ENCODE data around the gene SLC45A2. TPM values are rescaled to one million over a fixed set of nuclear protein-coding genes. Genes with fewer than 3 reads are reported as not detected.
"Not testable (repeated sequence)": the region's sequence is repeated elsewhere in the genome, so short reads cannot be mapped to it uniquely, and the experiment has no call there.

Gene SLC45A2
- total RNA-seq, 4 donors from 2014 or later, result not detected

GRCh38 chr5:33921002-33921401 is 63.5 kb downstream of the SLC45A2 start:
- TF ChIP-seq, protein P1, sequence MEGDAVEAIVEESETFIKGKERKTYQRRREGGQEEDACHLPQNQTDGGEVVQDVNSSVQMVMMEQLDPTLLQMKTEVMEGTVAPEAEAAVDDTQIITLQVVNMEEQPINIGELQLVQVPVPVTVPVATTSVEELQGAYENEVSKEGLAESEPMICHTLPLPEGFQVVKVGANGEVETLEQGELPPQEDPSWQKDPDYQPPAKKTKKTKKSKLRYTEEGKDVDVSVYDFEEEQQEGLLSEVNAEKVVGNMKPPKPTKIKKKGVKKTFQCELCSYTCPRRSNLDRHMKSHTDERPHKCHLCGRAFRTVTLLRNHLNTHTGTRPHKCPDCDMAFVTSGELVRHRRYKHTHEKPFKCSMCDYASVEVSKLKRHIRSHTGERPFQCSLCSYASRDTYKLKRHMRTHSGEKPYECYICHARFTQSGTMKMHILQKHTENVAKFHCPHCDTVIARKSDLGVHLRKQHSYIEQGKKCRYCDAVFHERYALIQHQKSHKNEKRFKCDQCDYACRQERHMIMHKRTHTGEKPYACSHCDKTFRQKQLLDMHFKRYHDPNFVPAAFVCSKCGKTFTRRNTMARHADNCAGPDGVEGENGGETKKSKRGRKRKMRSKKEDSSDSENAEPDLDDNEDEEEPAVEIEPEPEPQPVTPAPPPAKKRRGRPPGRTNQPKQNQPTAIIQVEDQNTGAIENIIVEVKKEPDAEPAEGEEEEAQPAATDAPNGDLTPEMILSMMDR (IDR thresholded peaks at IDR 0.05), result no peak
- TF ChIP-seq POLR2A (IDR thresholded peaks at IDR 0.05), result no peak
- Histone ChIP-seq H3K4me3 (no peak overlapping the region), H3K36me3 (no peaks in the 10 kb centered on the region), H3K9me3 (no peaks in the 10 kb centered on the region), H3K4me1 (no peaks in the 10 kb centered on the region), H3K27ac (no peak overlapping the region), H3K27me3 (no peaks in the 10 kb centered on the region)
- DNase-seq, result no peak

GRCh38 chr5:33914844-33915243 is 69.6 kb downstream of the SLC45A2 start:
- H3K36me3 ChIP-seq, H3K9me3 ChIP-seq, H3K4me3 ChIP-seq, H3K4me1 ChIP-seq, DNase-seq, H3K27ac ChIP-seq, H3K27me3 ChIP-seq: not testable (repeated sequence)

DNA sequence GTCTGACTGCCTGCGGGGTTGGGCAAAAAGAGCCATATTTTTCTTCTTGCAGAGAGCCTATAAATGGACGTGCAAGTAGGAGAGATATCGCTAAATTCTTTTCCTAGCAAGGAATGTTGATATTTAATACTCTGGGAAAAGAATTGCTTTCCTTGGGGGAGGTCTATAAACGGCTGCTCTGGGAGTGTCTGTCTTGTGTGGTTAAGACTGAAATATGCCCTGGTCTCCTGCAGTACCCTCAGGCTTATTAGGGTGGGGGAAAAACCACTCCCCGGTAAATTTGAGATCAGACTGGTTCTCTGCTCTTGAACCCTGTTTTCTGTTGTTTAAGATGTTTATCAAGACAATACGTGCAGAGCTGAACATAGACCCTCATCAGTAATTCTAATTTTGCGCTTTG is 78.2 kb downstream of the SLC45A2 start:
- H3K36me3 ChIP-seq, H3K4me1 ChIP-seq, H3K4me3 ChIP-seq, H3K27ac ChIP-seq, H3K27me3 ChIP-seq, DNase-seq, H3K9me3 ChIP-seq: not testable (repeated sequence)

GRCh38 chr5:33905381-33905780 is 79.1 kb downstream of the SLC45A2 start:
- Histone ChIP-seq H3K27ac (no peak overlapping the region), H3K9me3 (peaks cover 0 to 10% (median 4%) of the 10 kb centered on the region in 4 donors), H3K36me3 (no peaks in the 10 kb centered on the region), H3K27me3 (no peaks in the 10 kb centered on the region), H3K4me1 (no peaks in the 10 kb centered on the region), H3K4me3 (no peak overlapping the region)
- no peak for TF ChIP-seq POLR2A (IDR thresholded peaks at IDR 0.05)
- TF ChIP-seq, protein P1 (IDR thresholded peaks at IDR 0.05), result no peak
- no peak for DNase-seq

DNA sequence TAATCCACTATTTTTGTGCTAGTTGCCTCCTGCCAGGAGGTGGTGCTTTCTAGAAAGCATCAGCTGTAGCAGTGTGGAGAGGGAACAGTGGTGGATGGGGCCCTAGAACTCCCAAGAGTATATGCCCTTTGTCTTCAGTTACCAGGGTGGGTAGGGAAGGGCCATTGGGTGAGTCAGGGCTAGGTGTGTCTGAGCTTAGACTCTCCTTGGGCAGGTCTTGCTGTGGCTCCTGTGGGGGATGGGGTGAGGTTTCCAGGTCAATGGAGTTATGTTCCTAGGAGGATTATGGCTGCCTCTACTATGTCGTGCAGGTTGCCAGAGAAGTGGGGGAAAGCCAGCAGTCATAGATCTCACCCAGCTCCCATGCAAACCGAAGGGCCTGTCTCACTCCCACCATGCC is 81.4 kb downstream of the SLC45A2 start:
- TF ChIP-seq, protein P1 (IDR thresholded peaks at IDR 0.05), result no peak
- TF ChIP-seq POLR2A (IDR thresholded peaks at IDR 0.05), result no peak
- peaks cover 0 to 10% (median 4%) of the 10 kb centered on the region in 4 donors for H3K9me3 ChIP-seq
- no peak overlapping the region for H3K4me3 ChIP-seq
- H3K36me3 ChIP-seq, result no peaks in the 10 kb centered on the region
- DNase-seq, result no peak
- H3K27ac ChIP-seq, result no peak overlapping the region
- H3K4me1 ChIP-seq, result no peaks in the 10 kb centered on the region
- H3K27me3 ChIP-seq, result no peaks in the 10 kb centered on the region

GRCh38 chr5:33901156-33901555 is 83.3 kb downstream of the SLC45A2 start:
- no peak overlapping the region for H3K27ac ChIP-seq
- peaks cover 0 to 7% (median 2%) of the 10 kb centered on the region in 4 donors for H3K9me3 ChIP-seq
- no peak for DNase-seq
- no peak overlapping the region for H3K4me3 ChIP-seq
- no peaks in the 10 kb centered on the region for H3K36me3 ChIP-seq
- no peaks in the 10 kb centered on the region for H3K27me3 ChIP-seq
- H3K4me1 ChIP-seq, result no peaks in the 10 kb centered on the region
- TF ChIP-seq, protein P1 (IDR thresholded peaks at IDR 0.05), result no peak
- no peak for TF ChIP-seq POLR2A (IDR thresholded peaks at IDR 0.05)

Small RNA genes lying within 50 kb of the gene (small RNA-seq; reads per million reads assigned to genes)
- 0 reads per million in 2 donors for gene AC139783.1

Other genes starting within 250 kb of the SLC45A2 start
- 10 to 100 TPM in 1 of 4 donors, 1 to 10 TPM in 2, under 1 TPM in 1; 0.53 to 11.6 (median 1.3) TPM for gene ADAMTS12, start 92.7 kb downstream of the SLC45A2 start, total RNA-seq
- gene RXFP3, start 48.3 kb downstream of the SLC45A2 start, total RNA-seq, result not detected
- gene AMACR, start 23.4 kb upstream of the SLC45A2 start, total RNA-seq, result 10 to 100 TPM; 14.9 to 24.1 (median 20.3) TPM
- 10 to 100 TPM in 2 of 4 donors, 1 to 10 TPM in 2; 7.2 to 33.0 (median 11.4) TPM for gene C1QTNF3, start 58.5 kb upstream of the SLC45A2 start, total RNA-seq

Measured in Peyer's patch (tissue), 4 donors.